Stimulated activated CD4-positive, alpha-beta T cell treated with anti-CD3 and anti-CD28 coated beads, Interleukin-15, amount 100 ng/mL, for 24 hours (primary cell): ENCODE measurements around the gene SEMA3C.

Source experiments
- DNase-seq: peaks from one replicate; pipeline ENCODE4 v3.0.0-alpha.2; 2020

Gene SEMA3C

DNA sequence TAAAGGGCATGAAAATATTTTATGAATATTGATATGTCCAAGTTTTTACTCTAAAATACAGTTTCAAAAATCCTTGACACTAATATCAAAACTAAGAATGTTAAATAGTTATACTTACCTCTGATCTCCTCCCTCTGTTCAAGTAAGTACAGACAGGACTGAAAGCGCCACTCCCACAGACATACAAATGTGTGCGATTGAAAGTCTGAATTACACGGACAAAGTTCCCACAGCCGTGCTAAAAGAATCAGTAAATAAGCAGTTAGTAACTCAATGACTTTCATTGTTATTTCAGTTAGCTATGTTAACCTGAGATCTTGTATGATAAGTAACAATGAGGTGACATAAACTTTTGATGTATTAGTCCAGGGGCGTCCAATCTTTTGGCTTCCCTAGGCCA is 100.7 kb downstream of the SEMA3C start:
- no peak for DNase-seq

DNA sequence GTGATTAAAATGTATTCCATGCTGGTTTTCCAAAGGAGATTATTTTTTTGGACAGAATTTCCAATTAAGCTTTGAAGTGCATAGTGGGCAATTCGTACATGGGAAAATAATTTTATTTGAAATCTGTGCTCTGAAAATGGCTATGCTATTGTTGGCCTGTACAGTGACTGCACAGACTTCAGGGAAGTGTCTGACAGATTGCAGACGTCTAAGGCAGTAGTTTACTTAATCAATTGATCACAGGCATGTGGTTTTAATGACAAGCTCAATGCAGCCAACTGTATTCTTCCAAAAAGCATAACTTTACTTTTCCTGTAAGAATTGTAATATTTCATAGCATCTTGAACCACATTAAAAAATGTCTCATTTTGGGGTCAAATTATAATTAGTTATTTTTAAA is 102.0 kb downstream of the SEMA3C start:
- DNase-seq = no peak

DNA sequence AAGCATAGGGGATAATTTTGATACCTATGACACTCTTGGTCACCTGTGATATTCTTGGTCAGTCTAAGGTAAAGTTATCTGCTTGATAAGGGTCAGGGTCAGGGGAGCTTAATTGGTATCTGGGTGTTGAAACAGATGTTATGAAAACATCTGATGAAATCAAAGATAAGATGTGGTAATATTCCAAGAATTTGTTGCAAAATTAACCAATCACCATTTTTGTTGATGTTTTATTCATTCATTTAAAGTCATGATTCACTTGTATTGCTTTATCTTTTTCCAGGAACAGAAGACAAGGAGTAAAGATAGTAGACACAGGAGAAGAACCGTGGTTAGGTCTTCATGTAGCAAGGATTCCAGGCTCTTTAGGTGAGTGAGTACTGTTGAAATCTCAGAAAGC is 103.1 kb downstream of the SEMA3C start:
- DNase-seq = no peak

DNA sequence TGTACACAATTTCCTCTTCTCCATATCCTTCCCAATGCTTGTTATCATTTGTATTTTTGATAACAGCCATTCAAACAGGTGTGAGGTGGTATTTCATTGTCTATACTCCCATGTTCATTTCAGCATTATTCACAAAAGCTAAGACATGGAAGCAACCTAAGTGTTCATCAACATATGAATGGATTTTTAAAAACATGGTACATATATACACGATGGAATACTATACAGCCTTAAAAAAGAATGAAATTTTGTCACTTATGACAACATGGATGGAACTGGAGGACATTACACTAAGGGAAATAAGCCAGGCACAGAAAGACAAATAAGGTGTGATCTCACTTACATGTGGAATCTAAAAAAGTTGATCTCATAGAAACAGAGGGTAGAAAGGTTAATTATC is 109.3 kb downstream of the SEMA3C start:
- no peak for DNase-seq

DNA sequence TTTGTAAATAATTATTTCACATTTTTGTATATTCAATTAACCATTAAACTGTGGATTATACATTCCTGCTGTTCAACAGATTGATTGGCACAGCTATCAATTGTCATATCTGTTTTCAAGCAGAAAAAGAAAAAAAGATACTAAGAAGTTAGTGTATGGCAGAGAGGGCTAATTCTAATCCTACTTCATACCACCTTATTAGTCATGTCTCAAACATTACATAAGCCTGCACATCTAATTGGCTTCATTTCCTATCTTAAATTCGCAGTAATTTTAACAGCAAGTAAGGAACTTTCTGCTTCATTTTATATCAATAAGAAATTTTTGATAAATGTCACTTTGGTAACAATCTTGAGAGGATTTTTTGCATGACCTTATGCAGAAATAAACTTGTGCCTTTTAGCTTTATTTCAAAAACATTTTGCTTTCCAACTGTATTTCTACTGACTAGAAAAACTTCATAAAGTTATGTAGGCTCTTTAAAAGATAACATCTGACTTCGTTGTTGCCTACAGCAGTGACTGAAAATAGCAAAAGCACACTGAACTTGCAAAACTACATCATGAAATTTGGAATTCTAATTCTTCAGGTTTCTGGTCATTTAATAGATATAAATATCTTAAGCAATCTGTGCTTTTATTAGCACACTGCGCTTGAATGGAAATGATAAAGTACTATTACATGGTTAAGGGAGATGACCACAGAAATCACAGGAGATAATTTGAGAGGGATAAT is 111.5 kb downstream of the SEMA3C start:
- DNase-seq = no peak

DNA sequence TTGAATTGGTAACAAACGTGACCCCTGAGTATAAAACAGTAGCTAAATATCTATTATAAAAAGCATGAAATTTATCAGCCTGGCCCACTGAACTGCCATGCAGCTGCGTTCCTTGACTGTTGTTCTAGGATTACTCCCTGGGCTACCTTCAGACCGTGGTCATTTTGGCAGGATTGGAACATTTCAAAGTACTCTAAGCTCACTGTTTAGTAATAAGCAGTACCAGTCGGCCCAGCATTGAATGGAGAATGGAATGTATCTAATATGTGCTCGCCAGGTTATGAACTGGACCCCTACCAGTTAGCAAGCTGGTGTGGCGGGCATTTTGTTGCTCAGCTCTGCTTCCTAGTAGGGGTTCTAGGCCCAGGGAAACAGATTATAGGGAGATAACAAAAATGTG is 112.2 kb downstream of the SEMA3C start:
- DNase-seq = no peak

DNA sequence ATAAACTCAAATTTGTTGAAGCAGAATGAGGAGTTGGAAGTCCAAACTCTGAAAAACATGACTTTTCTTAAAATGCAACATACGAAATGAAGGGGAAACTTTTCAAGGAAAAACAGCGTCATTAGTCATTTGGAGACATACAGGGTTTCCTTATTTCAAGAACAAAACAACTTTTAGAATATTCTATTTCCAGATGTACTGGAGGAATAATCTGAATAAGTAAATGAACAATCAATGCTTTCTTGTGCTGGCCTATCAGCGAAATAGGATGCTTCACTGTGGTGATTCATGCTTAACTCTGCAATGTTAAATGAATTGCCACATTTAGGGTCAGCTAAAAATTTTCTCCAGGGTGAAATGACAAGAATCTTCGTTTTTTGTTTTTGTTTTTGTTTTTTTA is 114.3 kb downstream of the SEMA3C start:
- no peak for DNase-seq

DNA sequence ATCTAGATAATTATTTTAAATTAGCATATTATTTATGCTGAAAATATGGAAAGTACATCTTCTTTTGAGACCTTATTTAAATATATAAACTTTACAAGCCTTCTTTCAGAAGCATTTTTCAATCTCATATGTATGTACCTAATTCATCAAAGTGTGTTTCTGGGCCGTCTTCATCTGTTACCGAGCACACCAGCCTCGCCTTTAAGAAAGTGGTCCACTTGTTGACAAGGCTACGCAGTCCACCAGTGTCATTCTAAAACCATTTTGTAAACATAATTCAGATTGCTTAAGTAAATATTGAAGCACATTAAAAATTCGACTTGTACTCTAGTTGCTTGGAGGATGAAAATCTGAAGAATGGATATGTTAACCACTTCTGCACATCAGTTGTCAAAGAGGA is 116.3 kb downstream of the SEMA3C start:
- no peak for DNase-seq

DNA sequence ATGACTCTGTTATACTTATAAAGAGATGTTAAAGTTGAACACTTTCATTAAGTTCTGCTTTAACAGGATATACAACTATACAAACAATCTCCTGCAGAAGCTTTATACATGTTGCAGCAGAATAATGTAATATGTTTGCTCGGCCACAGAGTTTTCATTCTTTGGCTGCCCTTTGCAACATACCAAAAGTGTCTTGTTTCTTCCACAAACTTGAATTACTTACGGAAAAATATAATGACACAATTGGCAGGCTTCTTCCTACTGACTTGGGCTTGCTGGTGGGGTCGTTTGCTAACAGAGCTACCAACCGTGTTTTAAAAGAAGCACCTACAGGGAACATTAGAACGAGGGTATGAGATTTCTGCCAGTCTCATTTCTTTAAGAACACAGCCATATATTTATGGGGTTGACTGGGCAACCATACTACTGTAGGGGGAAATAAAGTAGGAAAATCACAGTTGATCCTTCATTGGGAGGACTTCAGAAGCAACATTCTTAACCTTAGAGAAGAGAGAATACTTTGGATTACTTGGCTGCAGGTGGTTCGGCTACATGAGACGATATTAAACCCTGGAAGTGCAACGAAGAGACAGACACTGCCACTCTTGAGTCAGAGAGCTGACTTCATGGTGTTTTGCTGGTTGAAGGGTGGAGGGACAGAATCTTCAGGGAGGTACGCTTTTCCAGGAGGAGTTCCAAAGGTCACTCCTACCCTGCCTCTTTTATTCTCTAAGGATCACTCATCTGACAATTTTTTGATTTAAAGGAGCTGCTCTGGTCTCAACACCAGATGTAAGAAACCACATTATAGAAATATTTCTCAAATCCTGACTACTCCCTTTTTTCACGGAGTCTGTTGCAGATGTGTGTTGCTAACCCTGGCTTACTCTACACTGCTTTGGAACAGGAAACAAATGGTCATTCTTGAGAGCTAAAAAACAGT is 123.9 kb downstream of the SEMA3C start:
- DNase-seq = no peak

DNA sequence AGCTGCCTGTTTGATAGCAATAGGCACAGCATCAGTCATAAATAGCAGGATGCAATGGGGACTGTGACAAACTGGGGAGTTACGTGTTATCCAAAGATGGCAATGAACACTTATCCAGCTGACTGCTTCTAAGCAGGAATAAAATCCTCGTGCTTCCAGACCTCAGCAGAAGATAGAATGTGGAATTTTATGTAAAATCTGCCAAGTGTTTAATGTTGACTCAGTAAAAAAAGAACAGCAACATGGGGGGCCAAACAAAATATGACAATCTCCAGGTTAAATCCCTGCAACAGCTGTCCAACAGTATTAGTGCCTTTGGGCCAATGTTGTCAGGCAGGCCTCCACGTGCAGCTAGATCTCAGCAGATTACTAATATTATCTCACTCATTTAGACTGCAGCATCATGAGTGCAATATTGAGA is 127.3 kb downstream of the SEMA3C start:
- DNase-seq = no peak

DNA sequence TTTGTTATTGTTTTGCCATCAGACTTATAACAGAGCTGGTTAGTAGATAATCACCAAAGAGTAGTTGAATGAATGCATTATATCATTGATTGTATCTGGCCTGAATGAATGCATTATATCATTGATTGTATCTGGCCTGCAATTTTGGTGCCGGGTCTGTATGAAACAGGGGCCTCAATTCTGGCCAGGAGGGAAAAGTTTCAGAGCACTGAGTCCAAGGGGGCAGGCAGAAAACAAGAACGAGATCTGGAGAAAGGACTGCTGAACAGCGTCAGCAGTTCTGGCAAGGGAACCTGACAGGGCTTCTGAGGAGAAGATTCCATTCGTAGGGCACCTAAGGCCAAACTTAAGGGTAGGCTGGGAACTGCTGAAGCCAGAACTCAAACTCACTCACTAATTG is 128.0 kb downstream of the SEMA3C start:
- no peak for DNase-seq

DNA sequence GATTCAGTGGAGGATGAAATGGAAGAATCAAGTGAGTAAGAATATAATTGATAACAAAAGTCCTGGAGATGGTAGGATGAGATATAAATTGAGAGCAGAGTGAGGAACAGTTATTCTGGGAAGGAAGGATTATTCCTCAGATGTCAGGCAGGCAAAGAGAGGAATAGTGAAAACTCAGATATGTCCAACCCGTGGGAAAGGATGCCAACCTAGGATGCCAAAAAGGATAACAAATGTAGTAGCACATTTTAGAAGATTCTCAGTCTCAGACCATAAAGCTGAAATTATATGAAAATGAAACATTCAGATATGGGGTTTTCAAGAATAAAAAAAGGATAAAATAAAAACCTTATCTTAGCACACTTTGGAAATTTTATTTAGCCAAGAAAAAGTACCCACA is 131.1 kb downstream of the SEMA3C start:
- DNase-seq = no peak

DNA sequence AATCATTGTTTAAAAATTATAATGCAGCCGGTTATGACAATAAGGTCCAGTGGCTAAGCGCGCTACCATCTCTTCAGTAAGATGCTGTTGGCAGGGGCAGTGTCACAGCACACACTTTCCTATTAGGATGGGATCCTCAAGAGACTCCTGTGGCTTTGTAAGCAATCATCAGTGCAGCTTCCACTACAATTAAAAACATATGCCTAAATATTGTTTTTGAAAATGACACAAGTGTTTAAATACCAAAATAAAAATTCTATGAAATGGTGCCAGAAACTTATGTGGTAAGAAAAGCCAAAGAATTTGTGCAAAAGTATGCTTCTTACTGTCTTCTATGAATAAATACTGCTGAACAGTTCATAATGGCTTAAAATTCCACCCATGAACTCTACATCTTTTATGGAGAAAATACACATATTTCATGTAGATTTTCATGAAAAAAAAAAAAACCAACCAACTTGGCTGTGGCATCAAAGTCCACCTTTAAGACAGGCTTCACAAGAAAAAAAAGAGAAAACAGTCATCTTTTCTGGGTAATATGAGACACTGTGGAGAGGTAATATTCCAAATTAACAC is 132.8 kb downstream of the SEMA3C start:
- no peak for DNase-seq

DNA sequence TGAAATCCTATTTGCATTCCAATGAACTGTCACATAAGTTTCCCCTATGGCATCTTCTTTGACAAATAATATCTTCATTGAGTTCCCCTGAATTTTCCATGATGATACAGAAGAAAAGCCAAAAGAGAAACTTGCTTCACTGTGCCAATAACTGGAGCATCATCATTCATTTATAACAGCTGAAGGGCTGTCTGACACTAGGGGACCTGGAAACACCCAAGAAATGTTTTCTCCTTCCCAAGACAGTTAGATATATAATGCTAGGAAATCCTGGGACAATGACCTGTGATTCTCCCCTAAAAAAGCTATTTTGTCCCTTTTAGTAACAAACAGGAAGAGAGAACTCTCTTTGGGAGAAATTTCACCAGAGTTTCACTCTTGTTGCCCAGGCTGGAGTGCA is 133.6 kb downstream of the SEMA3C start:
- DNase-seq = no peak

DNA sequence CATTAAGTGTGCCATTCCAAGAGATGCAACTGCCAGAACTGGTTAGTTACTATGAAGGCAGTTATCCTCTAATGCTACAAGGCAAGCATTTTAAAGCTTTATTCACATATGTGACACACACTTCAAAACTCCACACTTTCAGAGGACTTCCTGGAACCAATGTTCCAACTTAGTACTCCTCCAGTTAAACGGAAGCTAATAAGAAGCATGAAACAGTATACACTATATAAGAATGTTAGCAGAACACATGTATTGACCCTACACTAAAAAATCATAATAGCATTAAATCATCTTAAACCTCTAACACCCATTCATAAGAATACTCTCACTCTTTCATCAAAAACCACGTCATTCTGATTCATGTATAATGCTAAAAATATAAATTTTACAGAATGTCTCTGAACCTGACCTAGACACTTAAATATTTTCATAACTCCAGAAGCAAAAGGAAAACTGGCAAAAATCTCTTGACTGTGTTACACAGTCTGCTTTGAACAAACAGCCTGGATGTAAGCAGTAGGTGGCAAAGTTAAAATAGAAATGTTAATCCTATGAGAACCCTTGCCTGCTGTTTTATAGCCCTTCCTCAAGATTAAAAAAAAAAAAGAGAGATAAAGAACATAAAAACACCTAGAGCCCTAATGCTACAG is 135.0 kb downstream of the SEMA3C start:
- DNase-seq = no peak

DNA sequence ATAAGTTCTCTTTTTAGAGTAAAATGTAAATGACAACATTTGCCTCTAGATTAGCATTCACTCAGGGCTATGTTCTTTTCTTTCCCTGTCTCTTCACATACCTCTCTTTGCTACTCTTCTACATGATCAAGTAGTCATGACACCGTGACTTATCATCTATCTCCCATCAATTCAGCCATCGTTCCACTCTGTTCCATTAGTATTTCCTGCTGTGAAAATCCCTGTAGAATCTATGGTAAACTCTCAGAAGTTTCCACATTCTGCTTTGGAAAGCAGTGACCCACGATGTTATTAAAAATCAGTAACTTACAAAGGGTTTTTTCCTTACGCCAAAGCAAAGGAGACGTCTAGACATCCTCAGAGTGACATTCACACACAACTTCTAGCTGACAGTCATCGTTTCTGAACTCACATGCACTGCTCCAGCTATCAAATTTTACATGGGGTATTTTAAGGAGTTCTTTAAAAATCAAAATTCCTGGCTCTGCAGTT is 135.6 kb downstream of the SEMA3C start:
- no peak for DNase-seq

DNA sequence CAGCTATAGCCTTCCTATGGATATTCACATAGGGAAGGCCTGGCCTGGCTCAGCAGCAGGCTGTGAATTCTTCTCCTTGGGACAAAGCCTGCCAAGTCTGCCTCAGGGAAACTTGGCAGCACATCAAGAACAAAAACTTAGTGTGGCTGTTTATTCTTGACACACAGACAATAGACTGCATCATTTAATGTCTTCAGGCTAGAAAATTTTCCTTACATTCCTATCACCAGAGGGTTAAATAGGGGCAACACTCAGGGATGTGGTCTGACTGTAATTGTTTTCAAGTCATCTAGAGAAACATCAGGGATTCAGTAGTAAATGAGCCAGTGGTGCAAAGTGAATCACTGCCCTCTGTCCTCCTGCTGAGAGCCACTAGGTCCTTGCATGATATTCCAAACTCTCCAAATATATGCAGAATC is 137.3 kb downstream of the SEMA3C start:
- no peak for DNase-seq

DNA sequence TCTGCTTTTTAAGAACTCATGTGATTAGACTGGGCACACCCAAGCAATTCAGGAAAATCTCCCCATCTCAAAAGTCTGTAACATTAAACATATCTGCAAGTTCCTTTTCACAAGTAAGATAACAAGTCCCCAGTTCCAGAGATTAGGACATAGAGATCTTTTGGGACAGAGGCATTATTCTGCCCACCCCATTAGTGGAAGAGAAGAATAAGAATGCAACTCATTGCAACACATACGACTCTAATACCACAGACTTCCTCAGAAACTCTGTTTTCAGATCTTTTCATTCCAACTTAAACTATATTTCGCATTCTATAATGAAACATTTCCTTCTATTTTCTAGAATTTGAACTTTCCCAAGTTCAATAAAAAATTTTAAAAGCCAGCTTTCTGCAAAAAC is 137.7 kb downstream of the SEMA3C start:
- no peak for DNase-seq

DNA sequence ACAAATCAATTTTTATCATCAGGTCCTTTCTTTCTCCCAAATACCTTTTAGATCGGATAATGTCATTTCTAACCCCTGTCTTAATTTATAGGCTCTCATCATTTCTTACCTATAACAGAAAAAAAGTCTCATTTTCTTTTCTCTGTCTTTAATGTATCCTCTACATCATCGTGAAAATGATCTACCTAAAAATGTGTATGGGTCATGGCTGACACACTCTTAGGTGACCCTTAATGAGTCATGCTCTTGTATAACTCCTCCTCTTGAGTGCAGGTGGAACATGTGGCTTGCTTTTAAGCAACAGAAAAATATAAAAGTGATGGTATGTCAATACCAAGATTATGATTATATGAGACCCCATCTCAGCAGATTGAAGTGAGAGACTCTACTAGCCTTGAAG is 139.4 kb downstream of the SEMA3C start:
- DNase-seq = no peak

DNA sequence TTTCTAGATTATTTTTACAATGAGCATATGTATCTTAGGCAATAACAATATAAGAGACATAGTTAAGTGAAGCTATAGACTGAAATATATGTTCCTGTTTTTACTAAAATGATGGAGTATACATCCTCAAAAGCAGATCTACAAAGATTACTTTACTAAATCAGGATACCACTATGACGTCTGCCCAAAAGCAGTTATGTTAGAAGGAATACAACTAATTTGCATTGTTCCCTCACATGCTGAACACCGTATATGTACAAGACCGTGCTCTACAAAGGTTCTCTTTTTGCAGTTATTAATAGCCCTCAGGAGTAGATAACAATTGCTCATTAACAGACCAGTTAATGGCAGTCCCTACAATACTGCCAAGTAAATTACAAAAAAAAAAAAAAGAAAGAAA is 143.0 kb downstream of the SEMA3C start:
- no peak for DNase-seq

DNA sequence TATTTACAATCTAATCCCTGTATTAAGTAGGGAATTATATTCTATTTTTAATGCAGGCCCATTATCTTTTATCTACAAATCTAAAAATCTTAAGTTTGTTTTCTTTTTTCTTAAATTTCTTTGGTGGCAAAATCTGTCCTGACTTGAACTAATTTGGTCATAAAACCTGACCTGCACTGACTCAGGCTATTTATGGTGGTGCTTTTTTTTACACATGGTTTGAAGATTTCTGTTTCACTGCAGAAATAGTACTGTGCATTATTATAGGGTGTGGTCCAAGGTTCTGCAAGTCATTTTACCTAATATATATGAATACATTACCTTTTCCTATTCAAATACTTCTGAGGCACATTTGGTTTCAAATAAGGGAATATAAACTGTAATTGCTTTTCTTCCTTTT is 143.4 kb downstream of the SEMA3C start:
- no peak for DNase-seq

DNA sequence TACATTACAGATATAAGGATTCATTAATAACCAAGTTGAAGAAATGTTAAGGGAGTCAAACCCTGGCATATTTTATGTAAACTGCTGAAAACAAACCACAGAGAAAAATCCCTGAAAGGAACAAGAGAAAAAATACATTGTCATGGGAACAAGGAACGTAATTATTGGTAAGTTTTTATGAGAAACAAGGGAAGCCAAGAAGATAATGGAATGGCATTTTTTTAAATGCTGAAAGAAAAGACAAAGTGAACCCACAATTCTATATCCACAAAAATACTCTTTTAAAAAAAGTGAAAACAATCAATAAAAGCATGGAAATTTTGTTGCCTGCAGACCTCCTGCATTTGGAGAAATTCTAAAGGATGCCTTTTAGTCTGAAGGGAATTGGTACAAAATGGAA is 144.0 kb downstream of the SEMA3C start:
- no peak for DNase-seq

DNA sequence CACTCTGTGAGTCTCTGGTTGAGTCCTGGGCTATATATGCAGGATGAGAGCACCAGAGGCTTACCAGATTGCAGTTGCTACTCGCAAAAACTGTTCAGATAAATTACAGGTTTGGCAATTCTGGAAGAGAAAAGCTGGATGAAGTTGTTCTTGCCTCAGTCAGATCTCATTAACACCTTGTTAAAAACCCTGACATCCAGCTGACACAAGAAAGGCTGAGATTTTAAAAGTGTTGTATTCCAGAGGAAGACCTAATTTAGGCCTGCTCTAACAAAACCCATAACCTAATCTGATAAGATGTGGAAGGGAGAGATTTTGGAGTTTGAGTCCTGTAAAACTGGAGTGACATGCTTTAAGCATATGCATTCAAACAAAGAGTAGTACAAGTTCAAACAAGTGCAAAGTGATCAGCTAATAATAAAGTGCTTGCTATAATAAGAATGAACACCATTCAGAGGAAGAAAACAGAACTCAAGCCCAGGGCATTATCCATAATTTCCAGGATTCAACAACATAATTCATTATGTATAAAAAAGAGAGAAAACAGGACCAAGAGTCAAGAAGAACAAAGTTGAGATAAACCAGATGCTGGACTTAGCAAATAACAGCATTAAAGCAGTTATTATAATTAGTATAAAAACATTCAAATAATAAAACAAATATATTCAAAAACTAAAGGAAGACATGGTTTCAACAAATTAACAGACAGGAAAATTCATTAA is 144.9 kb downstream of the SEMA3C start:
- DNase-seq = no peak
